Keratinocyte (primary cell): ENCODE measurements around the gene ARRDC4. TPM values are rescaled to one million over a fixed set of nuclear protein-coding genes. Genes with fewer than 3 reads are reported as not detected.

Source experiments
- DNase-seq: peaks from one replicate; pipeline ENCODE4 v3.0.0-alpha.2; 2011; ENCODE audit warnings: low read depth, missing footprints, low spot score
- FAIRE-seq: peaks from 2 replicates; lab custom pipeline; 2011; peaks lifted over from hg19 to GRCh38; lab: Jason Lieb, UNC
- H2AFZ ChIP-seq: 2 replicates; pipeline ENCODE4 v1.6.0; 2012; ENCODE audit warnings: low read length, control low read depth, inconsistent platforms; ENCODE audit not compliant: control insufficient read depth
- H3K27ac ChIP-seq: 2 replicates; pipeline ENCODE4 v1.5.1; 2011; ENCODE audit warnings: low read length; ENCODE audit not compliant: control insufficient read depth, insufficient read depth
- H3K27me3 ChIP-seq: 3 replicates; pipeline ENCODE4 v1.6.0; 2011; ENCODE audit warnings: low read length; ENCODE audit not compliant: control insufficient read depth, insufficient read depth; ENCODE audit errors: extremely low read depth
- H3K36me3 ChIP-seq, 2 experiments: 2 replicates in 1 of 2; 3 replicates in 1 of 2; pipeline ENCODE4 v1.5.1; 2011; ENCODE audit warnings: low read length in 2 of 2, mild to moderate bottlenecking in 1 of 2; ENCODE audit not compliant: control insufficient read depth in 2 of 2, insufficient read depth in 2 of 2; ENCODE audit errors: extremely low read depth in 1 of 2
- H3K4me1 ChIP-seq: 3 replicates; pipeline ENCODE4 v1.5.1; 2011; ENCODE audit warnings: low read length; ENCODE audit not compliant: control insufficient read depth, insufficient read depth; ENCODE audit errors: extremely low read depth
- H3K4me2 ChIP-seq: 3 replicates; pipeline ENCODE4 v1.6.0; 2011; ENCODE audit warnings: low read depth, low read length; ENCODE audit not compliant: control insufficient read depth, insufficient read depth; ENCODE audit errors: extremely low read depth
- H3K4me3 ChIP-seq, 3 experiments: fragments of 200-600 bp in 1 of 3; sonication (generic) in 1 of 3; 2 replicates in 2 of 3; 3 replicates in 1 of 3; pipeline ENCODE4 v1.5.1; 2011 to 2016; ENCODE audit warnings: low read length in 3 of 3, mild to moderate bottlenecking in 3 of 3, control low read depth in 2 of 3, inconsistent platforms in 1 of 3, low read depth in 1 of 3, mixed read lengths in 1 of 3, mixed run types in 1 of 3, moderate library complexity in 1 of 3; ENCODE audit not compliant: control insufficient read depth in 2 of 3, insufficient read depth in 2 of 3; ENCODE audit errors: extremely low read depth in 1 of 3
- H3K79me2 ChIP-seq: 2 replicates; pipeline ENCODE4 v1.6.0; 2012; ENCODE audit warnings: low read length; ENCODE audit not compliant: control insufficient read depth, insufficient read depth
- H3K9ac ChIP-seq: 3 replicates; pipeline ENCODE4 v1.6.0; 2011; ENCODE audit warnings: low read length; ENCODE audit not compliant: control insufficient read depth, insufficient read depth; ENCODE audit errors: extremely low read depth
- H3K9me1 ChIP-seq: 3 replicates; pipeline ENCODE4 v1.6.0; 2011; ENCODE audit warnings: low read length; ENCODE audit not compliant: control insufficient read depth, insufficient read depth; ENCODE audit errors: extremely low read depth
- H3K9me3 ChIP-seq: 2 replicates; pipeline ENCODE4 v1.5.1; 2012; ENCODE audit warnings: low read depth, low read length; ENCODE audit not compliant: control insufficient read depth
- H4K20me1 ChIP-seq: 3 replicates; pipeline ENCODE4 v1.6.0; 2011; ENCODE audit warnings: low read length; ENCODE audit not compliant: control insufficient read depth, insufficient read depth; ENCODE audit errors: extremely low read depth
- EZH2 ChIP-seq: IDR thresholded peaks from one replicate; pipeline ENCODE4 v1.6.1; 2012; ENCODE audit warnings: inconsistent platforms, mild to moderate bottlenecking, low read length, moderate library complexity
- dilution Hi-C: fragments of 300-500 bp; cut with MboI; formaldehyde crosslinking; loops from one replicate; pipeline ENCODE4 v1.7.0; 2020; ENCODE audit warnings: low sequenced_read_pairs; ENCODE audit not compliant: extremely low pct_ligation_motif_present
- polyA plus RNA-seq, 5 experiments: library from polyadenylated mRNA; depleted of rRNA in 3 of 5; stranded (reverse) in 3 of 5; stranded (forward) in 1 of 5; unstranded in 1 of 5; fragments of >200 nt; gene quantifications; 1 replicate in 1 of 5; 2 replicates in 3 of 5; 3 replicates in 1 of 5; pipeline versions ENCODE4 v1.2.1 to v1.2.3, GENCODE V29; 2011 to 2012; ENCODE audit warnings: missing spikeins in 2 of 5, low read depth in 1 of 5, low replicate concordance in 1 of 5
- TF ChIP-seq, protein P1 (sequence below), 3 experiments: IDR thresholded peaks in 1 of 3; conservative IDR thresholded peaks in 1 of 3; optimal IDR thresholded peaks in 1 of 3; 2 replicates in 2 of 3; 3 replicates in 1 of 3; pipeline versions ENCODE3 to v1.5.1; 2011; ENCODE audit warnings: low read length in 3 of 3, mild to moderate bottlenecking in 3 of 3, moderate library complexity in 2 of 3, control low read depth in 1 of 3, inconsistent platforms in 1 of 3; ENCODE audit not compliant: insufficient read depth in 2 of 3; ENCODE audit errors: extremely low read depth in 1 of 3

ARRDC4 gene
- polyA plus RNA-seq, 1 donor (not counting 4 experiments of a cell fraction or from before 2014, with no cell fraction given) = 34.6 TPM

DNA sequence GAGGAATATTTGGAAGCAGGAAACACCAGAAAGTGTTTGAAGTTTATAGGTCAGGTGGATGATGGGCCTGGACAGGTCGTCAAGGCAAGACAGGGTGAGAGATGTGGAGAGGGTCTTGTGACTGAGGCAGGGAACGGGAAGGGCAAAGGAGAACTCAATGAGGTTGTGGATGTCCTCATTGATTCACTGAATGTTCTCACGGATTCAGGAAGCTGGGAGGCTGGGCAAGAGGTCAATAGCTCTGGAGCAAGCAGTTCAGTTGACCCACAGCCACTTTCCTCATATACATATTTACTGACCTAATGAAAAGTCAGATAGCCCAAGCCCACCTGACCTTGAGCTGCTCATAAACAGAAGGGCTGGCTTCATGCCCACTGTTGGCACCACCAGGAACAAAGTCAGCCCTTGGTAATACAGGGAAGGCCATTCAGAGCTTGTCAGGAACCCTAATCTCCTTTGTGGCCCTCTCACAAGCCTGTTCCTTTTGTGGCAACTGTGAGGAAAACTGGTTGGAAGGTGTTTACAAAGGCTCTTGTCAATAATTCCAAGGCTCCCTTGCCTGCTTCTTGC, 31.6 kb downstream of the ARRDC4 start:
- Histone ChIP-seq H3K4me2 (no peak overlapping the region), H3K79me2 (no peaks in the 10 kb centered on the region), H3K4me3 (no peak overlapping the region), H2AFZ (no peak overlapping the region), H3K4me1 (peaks cover 36% of the 10 kb centered on the region), H3K27me3 (no peaks in the 10 kb centered on the region), H3K9me1 (no peaks in the 10 kb centered on the region), H4K20me1 (no peaks in the 10 kb centered on the region), H3K27ac (no peak overlapping the region), H3K9ac (no peak overlapping the region), H3K9me3 (no peaks in the 10 kb centered on the region), H3K36me3 (no peaks in the 10 kb centered on the region)
- dilution Hi-C loops = no loop called here
- no peak for TF ChIP-seq EZH2
- TF ChIP-seq, protein P1, sequence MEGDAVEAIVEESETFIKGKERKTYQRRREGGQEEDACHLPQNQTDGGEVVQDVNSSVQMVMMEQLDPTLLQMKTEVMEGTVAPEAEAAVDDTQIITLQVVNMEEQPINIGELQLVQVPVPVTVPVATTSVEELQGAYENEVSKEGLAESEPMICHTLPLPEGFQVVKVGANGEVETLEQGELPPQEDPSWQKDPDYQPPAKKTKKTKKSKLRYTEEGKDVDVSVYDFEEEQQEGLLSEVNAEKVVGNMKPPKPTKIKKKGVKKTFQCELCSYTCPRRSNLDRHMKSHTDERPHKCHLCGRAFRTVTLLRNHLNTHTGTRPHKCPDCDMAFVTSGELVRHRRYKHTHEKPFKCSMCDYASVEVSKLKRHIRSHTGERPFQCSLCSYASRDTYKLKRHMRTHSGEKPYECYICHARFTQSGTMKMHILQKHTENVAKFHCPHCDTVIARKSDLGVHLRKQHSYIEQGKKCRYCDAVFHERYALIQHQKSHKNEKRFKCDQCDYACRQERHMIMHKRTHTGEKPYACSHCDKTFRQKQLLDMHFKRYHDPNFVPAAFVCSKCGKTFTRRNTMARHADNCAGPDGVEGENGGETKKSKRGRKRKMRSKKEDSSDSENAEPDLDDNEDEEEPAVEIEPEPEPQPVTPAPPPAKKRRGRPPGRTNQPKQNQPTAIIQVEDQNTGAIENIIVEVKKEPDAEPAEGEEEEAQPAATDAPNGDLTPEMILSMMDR (optimal IDR thresholded peaks at IDR 0.05 in 1 of 3, IDR thresholded peaks at IDR 0.05 in 1 of 3, conservative IDR thresholded peaks at IDR 0.05 in 1 of 3; ENCODE audit: extremely low read depth in 1 of 3, insufficient read depth in 2 of 3, low read length in 3 of 3) = no peak
- no peak for DNase-seq
- no peak for FAIRE-seq

DNA sequence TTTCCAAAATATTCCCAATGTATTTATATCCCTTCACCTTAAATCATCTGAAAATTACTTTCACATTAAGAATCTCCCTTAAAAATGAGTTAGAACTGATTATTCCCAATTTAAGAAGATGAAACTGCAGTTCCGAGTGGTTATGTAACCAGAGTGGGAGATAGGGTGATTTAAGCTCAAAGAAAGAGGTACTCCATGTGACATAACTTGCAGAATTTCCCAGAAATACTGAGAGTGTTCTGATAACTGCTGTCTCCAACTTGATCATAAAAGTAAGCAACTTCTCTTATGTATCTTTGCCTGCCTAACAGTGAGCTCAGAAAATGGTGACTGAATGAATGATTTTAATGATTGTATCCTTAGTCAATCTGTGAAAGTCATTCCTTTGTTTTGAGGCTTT, 32.3 kb downstream of the ARRDC4 start:
- Histone ChIP-seq H3K27me3 (no peaks in the 10 kb centered on the region), H3K36me3 (no peaks in the 10 kb centered on the region), H2AFZ (no peak overlapping the region), H4K20me1 (no peaks in the 10 kb centered on the region), H3K9ac (no peak overlapping the region), H3K9me3 (no peaks in the 10 kb centered on the region), H3K79me2 (no peaks in the 10 kb centered on the region), H3K4me2 (no peak overlapping the region), H3K4me3 (no peak overlapping the region), H3K4me1 (peaks cover 39% of the 10 kb centered on the region), H3K27ac (no peak overlapping the region), H3K9me1 (no peaks in the 10 kb centered on the region)
- dilution Hi-C loops = no loop called here
- no peak for DNase-seq
- TF ChIP-seq EZH2 = no peak
- TF ChIP-seq, protein P1 (optimal IDR thresholded peaks at IDR 0.05 in 1 of 3, IDR thresholded peaks at IDR 0.05 in 1 of 3, conservative IDR thresholded peaks at IDR 0.05 in 1 of 3; ENCODE audit: extremely low read depth in 1 of 3, insufficient read depth in 2 of 3, low read length in 3 of 3) = no peak
- no peak for FAIRE-seq
